Activated CD4-positive, alpha-beta T cell treated with anti-CD3 and anti-CD28 coated beads for 36 hours (primary cell): ENCODE results near the gene CYP20A1. TPM values are rescaled to one million over a fixed set of nuclear protein-coding genes. Genes with fewer than 3 reads are reported as not detected.
"Not testable (repeated sequence)": the region's sequence is repeated elsewhere in the genome, so short reads cannot be mapped to it uniquely, and the experiment has no call there.

Experiments
- ATAC-seq: fragments of 200-7000 bp; cut with Tn5 transposase; one replicate; pipeline ENCODE4 v1.10.0; 2021; ENCODE audit warnings: mild to moderate bottlenecking, moderate library complexity
- CTCF ChIA-PET: fragments of 350-600 bp; sonication (Branson Sonifier 250); formaldehyde crosslinking; loops from one replicate; lab custom pipeline; 2021; ENCODE audit warnings: antibody characterized with exemption; lab: Charles Lee
- POLR2A ChIA-PET: fragments of 350-600 bp; sonication (Branson Sonifier 250); formaldehyde crosslinking; loops from one replicate; lab custom pipeline; 2021; ENCODE audit warnings: antibody characterized with exemption, inconsistent platforms; lab: Charles Lee
- DNase-seq: peaks from one replicate; pipeline ENCODE4 v3.0.0-alpha.2; 2020
- H3K27ac Mint-ChIP-seq: one replicate; pipeline ENCODE4 v1.8.0; 2021; ENCODE audit warnings: mixed read lengths
- H3K27me3 Mint-ChIP-seq: one replicate; pipeline ENCODE4 v1.8.0; 2021; ENCODE audit warnings: mixed read lengths
- H3K36me3 Mint-ChIP-seq: one replicate; pipeline ENCODE4 v1.8.0; 2021; ENCODE audit warnings: low read depth, mixed read lengths
- H3K4me1 Mint-ChIP-seq: one replicate; pipeline ENCODE4 v1.8.0; 2021; ENCODE audit warnings: mixed read lengths
- H3K4me3 Mint-ChIP-seq: one replicate; pipeline ENCODE4 v1.8.0; 2021; ENCODE audit warnings: mild to moderate bottlenecking, moderate library complexity, mixed read lengths
- H3K9me3 Mint-ChIP-seq: one replicate; pipeline ENCODE4 v1.8.0; 2021; ENCODE audit warnings: low read depth, mixed read lengths
- intact Hi-C, 2 experiments: fragments of 100-400 bp; cut with DNase I in 1 of 2; cut with micrococcal nuclease in 1 of 2; formaldehyde crosslinking; loops; one replicate each; pipeline versions ENCODE4 v1.14.2 to v1.15.1; 2022 to 2024; cut with DNase I, micrococcal nuclease
- total RNA-seq, 2 experiments: library from RNA; stranded (reverse); gene quantifications; one replicate each; pipeline ENCODE4 v1.2.3, GENCODE V29; 2021

The CYP20A1 gene
- total RNA-seq, 2 experiments from 2014 or later = 19.0 to 23.3 TPM

DNA sequence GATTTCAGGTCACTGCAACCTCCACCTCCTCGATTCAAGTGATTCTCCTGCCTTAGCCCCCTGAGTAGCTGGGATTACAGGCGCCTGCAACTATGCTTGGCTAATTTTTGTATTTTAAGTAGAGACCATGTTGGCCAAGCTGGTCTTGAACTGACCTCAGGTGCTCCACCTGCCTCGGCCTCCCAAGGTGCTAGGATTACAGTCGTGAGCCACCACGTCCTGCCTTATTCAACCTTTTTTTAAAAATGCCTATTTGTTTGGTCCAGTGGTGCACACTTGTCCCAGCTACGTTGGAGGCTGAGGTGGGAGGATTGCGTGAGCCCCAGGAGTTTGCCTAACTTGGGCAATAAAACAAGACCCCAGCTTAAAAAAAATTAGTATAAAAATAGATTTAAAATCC lies 43.3 kb downstream of the CYP20A1 start:
- ATAC-seq (no peak), DNase-seq (no peak)
- ChIA-PET CTCF (interaction anchor here (0.7 to 0.9 kb wide), 2 partner anchors 32 to 159 kb away, joined by 3 to 4 read pairs; no protein-coding TSS in a partner anchor), POLR2A (interaction anchor here (0.6 kb wide), 1 partner anchor 368 kb away, joined by 5 read pairs; no protein-coding TSS in a partner anchor)
- Mint-ChIP-seq H3K4me1 (no peaks in the 10 kb centered on the region), H3K36me3 (peaks cover 24% of the 10 kb centered on the region), H3K9me3 (no peaks in the 10 kb centered on the region), H3K27me3 (no peaks in the 10 kb centered on the region), H3K4me3 (no peak overlapping the region), H3K27ac (no peak overlapping the region)
- intact Hi-C loops = no loop called here

DNA sequence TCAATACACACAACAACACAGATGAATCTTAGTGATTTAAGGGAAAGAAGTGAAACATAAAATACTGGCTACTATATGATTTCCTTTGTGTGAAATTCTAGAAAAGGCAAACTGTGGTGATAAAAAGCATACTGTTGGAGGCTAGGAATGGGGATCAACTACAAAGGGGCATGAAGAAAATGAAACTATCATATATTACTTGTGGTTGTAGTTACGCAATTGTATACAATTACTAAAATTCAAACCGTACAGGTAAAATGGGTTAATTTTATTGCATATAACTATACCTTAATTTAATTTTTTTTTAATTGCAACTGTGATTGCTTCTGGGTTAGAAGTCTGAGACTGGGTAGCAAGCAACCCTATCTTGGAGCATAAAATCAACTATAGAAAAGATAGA lies 47.7 kb downstream of the CYP20A1 start:
- ATAC-seq (no peak), DNase-seq (no peak)
- Mint-ChIP-seq H3K36me3 (peaks cover 16% of the 10 kb centered on the region), H3K27me3 (no peaks in the 10 kb centered on the region), H3K9me3 (no peaks in the 10 kb centered on the region), H3K27ac (no peak overlapping the region), H3K4me3 (no peak overlapping the region), H3K4me1 (no peaks in the 10 kb centered on the region)
- CTCF ChIA-PET = no interaction called here
- POLR2A ChIA-PET = no interaction called here
- intact Hi-C loops = no loop called here

DNA sequence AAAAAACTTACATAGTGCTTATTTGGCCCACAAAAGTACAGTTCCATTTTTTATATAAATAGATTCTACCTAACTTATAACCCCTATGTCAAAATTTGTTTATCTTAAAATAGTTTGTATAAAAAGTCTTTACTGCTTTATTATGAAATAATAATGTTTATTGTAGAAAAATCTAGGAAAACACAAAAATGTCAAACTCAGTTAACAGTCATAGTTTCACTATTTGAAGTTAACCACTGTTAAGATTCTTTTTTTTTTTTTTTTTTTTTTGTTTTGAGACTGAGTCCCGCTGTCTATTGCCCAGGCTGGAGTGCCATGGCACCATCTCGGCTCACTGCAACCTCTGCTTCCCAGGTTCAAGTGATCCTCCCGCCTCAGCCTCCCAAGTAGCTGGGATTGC lies 62.8 kb downstream of the CYP20A1 start:
- Mint-ChIP-seq H3K27ac (no peak overlapping the region), H3K27me3 (no peaks in the 10 kb centered on the region), H3K4me3 (no peak overlapping the region), H3K9me3 (no peaks in the 10 kb centered on the region), H3K36me3 (peaks cover 12% of the 10 kb centered on the region), H3K4me1 (no peaks in the 10 kb centered on the region)
- intact Hi-C loops = no loop called here
- ATAC-seq (no peak), DNase-seq (no peak)
- POLR2A ChIA-PET = no interaction called here
- CTCF ChIA-PET = no interaction called here

DNA sequence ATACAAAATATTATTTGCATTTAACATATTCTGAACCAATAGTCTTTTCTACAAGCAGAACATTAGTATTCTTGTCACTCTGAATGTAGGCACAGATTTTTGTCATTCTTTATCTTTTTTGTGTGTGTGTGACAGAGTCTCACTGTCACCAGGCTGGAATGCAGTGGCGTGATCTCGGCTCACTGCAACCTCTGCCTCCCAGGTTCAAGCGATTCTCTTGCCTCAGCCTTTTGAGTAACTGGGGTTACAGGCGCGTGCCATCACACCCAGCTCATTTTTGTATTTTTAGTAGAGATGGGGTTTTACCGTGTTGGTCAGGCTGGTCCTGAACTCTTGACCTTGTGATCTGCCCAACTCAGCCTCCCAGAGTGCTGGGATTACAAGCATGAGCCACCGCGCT lies 63.8 kb downstream of the CYP20A1 start:
- H3K4me1 Mint-ChIP-seq, ATAC-seq, CTCF ChIA-PET, H3K27me3 Mint-ChIP-seq, H3K9me3 Mint-ChIP-seq, H3K4me3 Mint-ChIP-seq, intact Hi-C loops, H3K27ac Mint-ChIP-seq, DNase-seq, POLR2A ChIA-PET: not testable (repeated sequence)
- H3K36me3 Mint-ChIP-seq = peaks cover 16% of the 10 kb centered on the region

DNA sequence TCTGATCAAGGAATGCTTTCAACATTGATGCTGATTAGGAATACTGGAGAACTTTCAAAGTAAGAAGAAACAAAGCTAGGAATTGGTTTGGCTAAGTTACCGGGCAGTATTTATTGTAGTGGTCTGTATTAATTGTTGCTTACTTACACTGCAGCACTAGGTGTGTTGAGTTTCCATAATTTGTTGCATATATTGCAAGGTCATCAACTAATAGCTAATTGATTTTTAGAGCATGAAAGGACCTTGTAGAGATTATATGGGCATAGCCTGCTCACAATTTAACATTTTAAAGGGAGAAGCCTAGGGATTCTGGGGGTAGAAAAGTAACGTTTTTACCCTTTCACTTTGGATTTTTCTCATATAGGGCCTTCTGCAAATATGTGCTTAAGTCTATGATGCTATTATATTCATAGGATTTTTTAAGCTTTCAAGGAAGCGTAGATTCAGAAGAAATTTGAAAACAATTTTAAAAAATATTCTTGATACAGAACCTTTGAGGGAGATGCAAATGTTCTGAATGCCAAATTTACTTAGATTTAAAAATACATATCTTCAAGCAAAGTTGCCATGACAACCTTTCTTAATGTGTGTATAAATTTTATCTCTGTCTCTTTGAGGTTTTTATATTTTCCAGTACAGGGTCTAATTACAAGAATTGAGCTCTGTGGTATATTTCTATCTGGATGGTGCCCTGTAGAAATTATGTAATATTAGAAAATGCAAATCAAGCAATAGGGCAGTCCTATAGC lies 72.0 kb downstream of the CYP20A1 start:
- intact Hi-C loops = no loop called here
- CTCF ChIA-PET = no interaction called here
- no peak for ATAC-seq

DNA sequence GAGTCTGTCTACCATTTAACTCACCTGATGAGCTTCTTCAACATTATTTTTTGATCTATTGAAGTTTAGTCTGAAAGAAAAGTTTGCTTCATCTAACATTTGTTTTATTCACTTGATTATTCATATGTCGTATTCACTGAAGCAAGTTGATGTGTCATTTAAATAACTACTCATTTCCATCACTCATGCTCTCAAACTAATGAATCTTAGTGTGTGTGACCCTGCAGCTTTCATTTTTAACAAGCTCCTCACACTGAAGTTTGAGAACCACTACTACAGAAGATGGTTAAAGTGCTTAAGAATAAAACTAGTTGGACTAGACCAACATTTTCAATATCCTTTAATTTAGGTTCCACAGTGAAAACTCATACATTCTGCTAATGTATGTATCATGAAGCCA lies 87.5 kb downstream of the CYP20A1 start:
- peak; percentile 57 for ATAC-seq
- peaks cover 31% of the 10 kb centered on the region for H3K4me1 Mint-ChIP-seq
- no peak for DNase-seq
- no peaks in the 10 kb centered on the region for H3K9me3 Mint-ChIP-seq
- no peaks in the 10 kb centered on the region for H3K27me3 Mint-ChIP-seq
- POLR2A ChIA-PET = interaction anchor here (0.6 to 1.1 kb wide), 2 partner anchors 343 to 413 kb away, joined by 4 to 14 read pairs; no protein-coding TSS in a partner anchor
- H3K27ac Mint-ChIP-seq = no peak overlapping the region
- CTCF ChIA-PET = no interaction called here
- intact Hi-C loops = loop anchor here (5.0 kb wide), 2 partner anchors 381 to 486 kb away; partner anchors contain the start of gene CD28 (in 1 of the 2)
- H3K36me3 Mint-ChIP-seq = peaks cover 6% of the 10 kb centered on the region
- H3K4me3 Mint-ChIP-seq = no peak overlapping the region

More for the DNA sequence above, 72.0 kb downstream of the CYP20A1 start:
- POLR2A ChIA-PET = no interaction called here
- no peaks in the 10 kb centered on the region for H3K4me1 Mint-ChIP-seq
- no peak for DNase-seq
- no peaks in the 10 kb centered on the region for H3K9me3 Mint-ChIP-seq
- H3K27me3 Mint-ChIP-seq = no peaks in the 10 kb centered on the region
- H3K4me3 Mint-ChIP-seq = no peak overlapping the region
- peaks cover 27% of the 10 kb centered on the region for H3K36me3 Mint-ChIP-seq
- no peak overlapping the region for H3K27ac Mint-ChIP-seq

DNA sequence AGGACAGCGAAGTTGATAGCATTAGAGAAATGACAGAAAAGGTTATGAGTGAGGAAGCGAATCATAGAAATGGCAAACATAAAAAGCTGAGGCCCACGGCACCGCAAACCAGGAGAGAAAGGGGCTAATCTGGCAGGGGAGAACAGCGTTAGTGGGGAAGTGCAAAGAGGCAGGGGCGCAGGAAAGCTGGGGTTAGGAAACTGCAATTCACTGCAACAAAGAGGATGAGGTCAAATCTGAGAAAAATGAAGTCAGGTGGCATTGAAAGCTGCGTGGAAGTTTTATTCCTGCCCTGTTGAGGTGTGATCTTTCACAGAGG lies 88.7 kb downstream of the CYP20A1 start:
- DNase-seq (peak; percentile 23), ATAC-seq (no peak)
- Mint-ChIP-seq H3K36me3 (peaks cover 6% of the 10 kb centered on the region), H3K9me3 (no peaks in the 10 kb centered on the region), H3K4me1 (peaks cover 31% of the 10 kb centered on the region), H3K27ac (peak overlapping the region; percentile 83), H3K27me3 (no peaks in the 10 kb centered on the region), H3K4me3 (peak overlapping the region; percentile 78)
- CTCF ChIA-PET = interaction anchor here (0.5 to 0.7 kb wide), 2 partner anchors 106 to 496 kb away, joined by 3 read pairs; no protein-coding TSS in a partner anchor
- POLR2A ChIA-PET = interaction anchor here (0.6 kb wide), 1 partner anchor 939 kb away, joined by 3 read pairs; no protein-coding TSS in a partner anchor
- intact Hi-C loops = loop anchor here (5.0 kb wide), 2 partner anchors 380 to 485 kb away; partner anchors contain the start of gene CD28 (in 1 of the 2)

DNA sequence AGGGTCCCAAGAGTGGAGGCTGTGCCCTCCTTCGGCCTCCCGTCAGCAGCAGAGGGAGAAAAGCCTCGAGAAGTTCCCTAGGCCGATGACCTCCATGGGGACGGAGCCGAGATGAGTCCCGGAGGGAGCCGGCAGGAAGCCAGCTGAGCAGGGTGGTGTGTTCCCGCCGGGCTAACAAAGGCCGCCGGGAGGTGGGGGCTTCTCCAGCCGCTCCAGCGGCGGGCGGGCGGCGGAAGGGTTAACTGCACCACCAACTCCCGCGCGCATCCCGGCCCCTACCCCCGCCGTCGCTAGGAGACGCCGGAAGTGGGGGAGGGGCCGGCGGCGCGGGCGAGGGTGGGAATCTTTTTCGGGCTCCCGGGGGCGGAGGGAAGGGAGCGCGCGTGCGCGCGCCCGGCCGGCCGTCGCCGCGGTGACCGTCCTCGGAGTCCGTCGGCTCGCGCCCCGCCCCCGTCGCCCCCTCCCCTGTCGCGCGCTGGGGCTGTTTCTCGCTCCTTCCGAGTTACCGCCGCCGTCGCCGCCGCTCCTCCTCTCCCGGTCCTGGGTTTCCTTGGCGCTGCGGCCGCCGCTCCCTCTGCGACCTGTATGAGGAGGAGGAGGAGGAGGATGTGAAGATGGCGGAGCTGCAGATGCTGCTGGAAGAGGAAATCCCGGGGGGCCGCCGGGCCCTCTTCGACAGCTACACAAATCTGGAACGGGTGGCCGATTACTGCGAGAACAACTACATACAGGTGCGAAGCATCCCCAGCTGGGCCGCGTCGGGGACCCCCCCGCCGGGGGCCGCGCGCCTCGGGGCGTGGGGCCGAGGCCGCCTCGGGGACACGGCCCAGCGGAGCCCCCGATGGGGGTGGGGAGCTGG lies 89.3 kb downstream of the CYP20A1 start, which contains the start of gene ABI2:
TSS of gene ABI2 (plus strand) at position 494 of the 859 bp plus-strand sequence. CDS start at position 615, 121 bp downstream.
- CTCF ChIA-PET = interaction anchor here (0.5 to 0.7 kb wide), 3 partner anchors 79 to 495 kb away, joined by 3 read pairs; no protein-coding TSS in a partner anchor
- Mint-ChIP-seq H3K27ac (peak within 1 kb of the TSS; percentile 84), H3K4me3 (peak within 1 kb of the TSS; percentile 91), H3K36me3 (peaks cover 6% of the 10 kb centered on the region), H3K9me3 (no peaks in the 10 kb centered on the region), H3K27me3 (no peaks in the 10 kb centered on the region), H3K4me1 (peaks cover 31% of the 10 kb centered on the region)
- intact Hi-C loops = loop anchor here (1.0 to 5.0 kb wide), 7 partner anchors 89 to 484 kb away; partner anchors contain the start of genes CARF (in 1 of the 2), CD28 (in 1 of the 2), CYP20A1 (in 1 of the 2) and NBEAL1 (in 1 of the 2)
- DNase-seq (peak; percentile 77), ATAC-seq (peak; percentile 52)
- POLR2A ChIA-PET = no interaction called here

DNA sequence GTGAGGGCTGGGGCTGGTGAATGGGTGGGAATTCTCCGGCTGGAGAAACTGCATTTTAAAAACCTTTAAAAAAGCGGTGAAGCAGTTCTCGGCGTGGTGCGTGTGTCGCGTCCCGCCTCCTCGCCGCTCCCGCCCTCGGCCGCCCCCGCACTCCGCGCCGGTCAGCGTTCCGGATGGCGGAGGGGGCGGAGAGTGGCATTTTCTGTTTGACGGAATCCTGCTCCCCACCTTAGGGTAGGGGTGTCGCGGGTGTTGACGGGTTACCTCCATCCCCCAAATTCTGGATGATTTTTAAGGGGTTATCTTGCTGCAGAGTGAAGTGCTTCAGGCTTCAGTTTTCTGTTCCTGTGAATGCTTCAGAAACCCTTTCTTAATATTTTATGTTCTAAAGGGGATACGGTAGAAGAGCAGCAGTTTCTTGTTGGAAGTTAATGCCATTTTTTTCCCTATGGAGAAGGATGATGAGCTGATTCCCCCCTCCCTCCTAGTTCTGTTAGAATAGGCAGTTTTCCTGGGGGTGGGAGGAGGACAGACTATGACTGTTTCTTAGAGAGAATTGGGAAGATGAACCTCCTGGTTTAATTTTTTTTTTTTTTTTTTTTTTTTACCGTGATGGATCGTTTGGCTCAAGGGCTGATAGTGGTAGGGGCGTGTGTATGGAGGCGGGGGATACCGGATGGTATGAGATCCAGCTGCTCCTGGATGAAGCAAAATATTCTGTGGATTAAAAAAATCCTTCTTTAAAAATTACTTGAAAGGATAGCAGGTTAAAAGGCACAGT lies 90.1 kb downstream of the CYP20A1 start:
- peak overlapping the region; percentile 91 for H3K4me3 Mint-ChIP-seq
- ChIA-PET POLR2A (interaction anchor here (0.6 to 0.7 kb wide), 3 partner anchors 22 to 418 kb away, joined by 3 to 7 read pairs (median 7); no protein-coding TSS in a partner anchor), CTCF (interaction anchor here (0.6 to 0.8 kb wide), 4 partner anchors 19 to 377 kb away, joined by 3 to 5 read pairs (median 3); no protein-coding TSS in a partner anchor)
- no peaks in the 10 kb centered on the region for H3K27me3 Mint-ChIP-seq
- H3K36me3 Mint-ChIP-seq = peaks cover 7% of the 10 kb centered on the region
- intact Hi-C loops = loop anchor here (1.0 to 5.0 kb wide), 7 partner anchors 90 to 483 kb away; partner anchors contain the start of genes CARF (in 1 of the 2), CD28 (in 1 of the 2), CYP20A1 (in 1 of the 2) and NBEAL1 (in 1 of the 2)
- peak; percentile 71 for DNase-seq
- ATAC-seq = peak; percentile 43
- peaks cover 34% of the 10 kb centered on the region for H3K4me1 Mint-ChIP-seq
- H3K9me3 Mint-ChIP-seq = no peaks in the 10 kb centered on the region
- peak overlapping the region; percentile 84 for H3K27ac Mint-ChIP-seq

DNA sequence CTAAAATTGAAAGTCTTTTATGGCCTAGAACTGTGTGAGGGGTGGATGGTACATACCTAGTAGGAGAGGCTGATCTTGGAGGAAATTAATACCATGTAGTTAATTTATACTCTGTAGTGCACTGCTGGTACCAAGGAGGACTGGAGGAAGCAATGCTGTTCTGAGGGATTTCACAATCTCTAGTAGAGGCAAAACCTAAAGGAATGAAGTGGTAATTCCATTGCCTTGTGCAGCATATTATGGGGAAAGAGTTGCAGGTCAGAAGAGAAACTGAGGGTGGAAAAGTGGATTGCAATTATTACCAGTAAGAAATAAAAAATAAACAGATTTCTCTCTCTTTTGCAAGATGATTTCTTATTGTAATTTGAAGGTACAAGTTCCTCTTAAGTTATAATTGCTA lies 91.6 kb downstream of the CYP20A1 start:
- intact Hi-C loops = no loop called here
- H3K4me1 Mint-ChIP-seq = peaks cover 34% of the 10 kb centered on the region
- DNase-seq (no peak), ATAC-seq (no peak)
- no peaks in the 10 kb centered on the region for H3K27me3 Mint-ChIP-seq
- ChIA-PET POLR2A (no interaction called here), CTCF (no interaction called here)
- peak overlapping the region; percentile 30 for H3K4me3 Mint-ChIP-seq
- H3K27ac Mint-ChIP-seq = no peak overlapping the region
- peaks cover 10% of the 10 kb centered on the region for H3K36me3 Mint-ChIP-seq
- H3K9me3 Mint-ChIP-seq = no peaks in the 10 kb centered on the region
